Endothelial cell (in vitro differentiated cells): ENCODE measurements around the gene SULT4A1. TPM values are rescaled to one million over a fixed set of nuclear protein-coding genes. Genes with fewer than 3 reads are reported as not detected.
A peak's percentile ranks its signal among the peaks of the same experiment; 100 is the strongest.

Experiments used
- DNase-seq: peaks from one replicate; pipeline ENCODE4 v3.0.0; 2021; ENCODE audit warnings: low spot score
- H3K27ac Mint-ChIP-seq: one replicate; pipeline ENCODE4 v1.8.0; 2021; ENCODE audit warnings: mixed read lengths, inconsistent platforms; ENCODE audit not compliant: unreplicated experiment
- H3K27me3 Mint-ChIP-seq: one replicate; pipeline ENCODE4 v1.8.0; 2021; ENCODE audit warnings: mild to moderate bottlenecking, moderate library complexity, mixed read lengths, inconsistent platforms; ENCODE audit not compliant: unreplicated experiment
- H3K36me3 Mint-ChIP-seq: one replicate; pipeline ENCODE4 v1.8.0; 2021; ENCODE audit warnings: mild to moderate bottlenecking, low read depth, mixed read lengths, inconsistent platforms; ENCODE audit not compliant: unreplicated experiment
- H3K4me1 Mint-ChIP-seq: one replicate; pipeline ENCODE4 v1.8.0; 2021; ENCODE audit warnings: mild to moderate bottlenecking, mixed read lengths, inconsistent platforms; ENCODE audit not compliant: unreplicated experiment
- H3K4me3 Mint-ChIP-seq: one replicate; pipeline ENCODE4 v1.8.0; 2021; ENCODE audit warnings: mild to moderate bottlenecking, mixed read lengths, inconsistent platforms; ENCODE audit not compliant: unreplicated experiment
- H3K9me3 Mint-ChIP-seq: one replicate; pipeline ENCODE4 v1.8.0; 2021; ENCODE audit warnings: mixed read lengths, inconsistent platforms; ENCODE audit not compliant: unreplicated experiment
- total RNA-seq: library from RNA; stranded (reverse); fragmentation: NEBNext Ultra II Directional; extraction: Animal tissue kit (Norgen Biotek cat#: 25700); gene quantifications from one replicate; pipeline ENCODE4 v1.2.1, GENCODE V29; 2021; ENCODE audit not compliant: unreplicated experiment
- TF ChIP-seq, protein P1 (sequence below): fragments of 200-600 bp; sonication (generic); IDR thresholded peaks from one replicate; pipeline ENCODE4 v1.5.0; 2021; ENCODE audit warnings: antibody characterized with exemption; ENCODE audit not compliant: unreplicated experiment

The SULT4A1 gene
- total RNA-seq, 1 donor from 2014 or later, result 16.5 TPM

DNA sequence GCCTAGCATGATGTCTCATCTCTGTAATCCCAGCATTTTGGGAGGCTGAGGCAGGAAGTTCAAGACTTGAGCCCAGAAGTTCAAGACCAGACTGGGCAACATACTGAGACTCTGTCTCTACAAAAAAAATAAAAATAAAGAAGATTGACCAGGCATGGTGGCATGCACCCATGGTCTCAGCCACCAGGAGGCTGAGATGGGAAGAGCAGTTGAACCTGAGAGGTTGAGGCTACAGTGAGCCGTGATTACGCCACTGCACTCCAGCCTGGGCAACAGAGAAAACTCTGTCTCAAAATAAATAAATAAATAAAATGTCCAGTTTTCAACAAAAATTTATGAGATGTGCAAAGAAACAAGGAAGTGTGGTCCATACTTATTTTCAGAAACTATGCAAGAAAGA, 78.5 kb downstream of the SULT4A1 start:
- H3K36me3 Mint-ChIP-seq, result no peaks in the 10 kb centered on the region
- H3K27ac Mint-ChIP-seq, result no peak overlapping the region
- no peak for DNase-seq
- H3K4me1 Mint-ChIP-seq, result no peaks in the 10 kb centered on the region
- TF ChIP-seq, protein P1, sequence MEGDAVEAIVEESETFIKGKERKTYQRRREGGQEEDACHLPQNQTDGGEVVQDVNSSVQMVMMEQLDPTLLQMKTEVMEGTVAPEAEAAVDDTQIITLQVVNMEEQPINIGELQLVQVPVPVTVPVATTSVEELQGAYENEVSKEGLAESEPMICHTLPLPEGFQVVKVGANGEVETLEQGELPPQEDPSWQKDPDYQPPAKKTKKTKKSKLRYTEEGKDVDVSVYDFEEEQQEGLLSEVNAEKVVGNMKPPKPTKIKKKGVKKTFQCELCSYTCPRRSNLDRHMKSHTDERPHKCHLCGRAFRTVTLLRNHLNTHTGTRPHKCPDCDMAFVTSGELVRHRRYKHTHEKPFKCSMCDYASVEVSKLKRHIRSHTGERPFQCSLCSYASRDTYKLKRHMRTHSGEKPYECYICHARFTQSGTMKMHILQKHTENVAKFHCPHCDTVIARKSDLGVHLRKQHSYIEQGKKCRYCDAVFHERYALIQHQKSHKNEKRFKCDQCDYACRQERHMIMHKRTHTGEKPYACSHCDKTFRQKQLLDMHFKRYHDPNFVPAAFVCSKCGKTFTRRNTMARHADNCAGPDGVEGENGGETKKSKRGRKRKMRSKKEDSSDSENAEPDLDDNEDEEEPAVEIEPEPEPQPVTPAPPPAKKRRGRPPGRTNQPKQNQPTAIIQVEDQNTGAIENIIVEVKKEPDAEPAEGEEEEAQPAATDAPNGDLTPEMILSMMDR, result peak; percentile 28
- H3K9me3 Mint-ChIP-seq, result no peaks in the 10 kb centered on the region
- no peak overlapping the region for H3K4me3 Mint-ChIP-seq
- H3K27me3 Mint-ChIP-seq, result no peaks in the 10 kb centered on the region

DNA sequence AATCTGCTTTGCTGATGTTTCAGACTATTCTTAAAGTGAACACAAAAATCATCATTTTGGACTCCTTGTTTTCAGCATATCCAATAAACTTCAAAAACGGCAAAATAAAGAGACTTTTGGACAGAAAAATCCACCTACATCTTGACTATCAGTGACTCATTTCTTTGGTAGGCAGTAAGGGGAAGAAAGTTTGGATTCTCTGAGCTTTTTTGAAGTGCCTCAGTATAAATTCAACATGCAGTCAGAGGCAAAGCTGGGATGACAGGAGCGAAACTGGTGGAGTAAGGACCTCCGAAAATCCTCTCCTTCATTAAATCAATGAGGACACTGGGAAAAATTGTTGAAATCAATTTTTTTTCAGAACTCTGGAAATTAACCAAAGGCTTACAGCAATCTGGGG, 79.9 kb downstream of the SULT4A1 start:
- Mint-ChIP-seq H3K27me3 (no peaks in the 10 kb centered on the region), H3K36me3 (no peaks in the 10 kb centered on the region), H3K4me1 (peaks cover 2% of the 10 kb centered on the region), H3K4me3 (no peak overlapping the region), H3K9me3 (no peaks in the 10 kb centered on the region), H3K27ac (no peak overlapping the region)
- no peak for DNase-seq
- TF ChIP-seq, protein P1, result no peak

DNA sequence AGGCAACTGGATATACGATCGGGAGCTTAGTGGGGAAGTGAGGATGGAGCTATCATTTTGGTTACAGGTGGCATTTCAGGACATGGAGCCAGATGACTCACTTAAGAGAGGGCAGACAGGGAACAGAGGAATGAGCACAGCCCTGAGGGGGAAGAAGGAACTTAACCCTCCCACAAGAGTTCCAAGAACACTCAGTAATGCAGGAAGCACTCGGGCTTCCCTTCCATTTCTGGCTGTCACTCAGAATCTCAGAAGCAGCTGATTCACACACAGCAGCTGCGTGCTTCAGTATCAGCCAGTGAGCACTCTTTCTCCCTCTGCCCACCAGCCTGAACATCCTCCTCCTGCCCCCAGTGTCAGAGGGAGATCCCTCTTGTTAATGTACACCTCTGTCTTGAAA, 85.0 kb downstream of the SULT4A1 start:
- peak; percentile 16 for DNase-seq
- no peaks in the 10 kb centered on the region for H3K9me3 Mint-ChIP-seq
- H3K4me1 Mint-ChIP-seq, result peaks cover 8% of the 10 kb centered on the region
- H3K4me3 Mint-ChIP-seq, result no peak overlapping the region
- no peaks in the 10 kb centered on the region for H3K36me3 Mint-ChIP-seq
- TF ChIP-seq, protein P1, result no peak
- H3K27ac Mint-ChIP-seq, result no peak overlapping the region
- H3K27me3 Mint-ChIP-seq, result peaks cover 4% of the 10 kb centered on the region

DNA sequence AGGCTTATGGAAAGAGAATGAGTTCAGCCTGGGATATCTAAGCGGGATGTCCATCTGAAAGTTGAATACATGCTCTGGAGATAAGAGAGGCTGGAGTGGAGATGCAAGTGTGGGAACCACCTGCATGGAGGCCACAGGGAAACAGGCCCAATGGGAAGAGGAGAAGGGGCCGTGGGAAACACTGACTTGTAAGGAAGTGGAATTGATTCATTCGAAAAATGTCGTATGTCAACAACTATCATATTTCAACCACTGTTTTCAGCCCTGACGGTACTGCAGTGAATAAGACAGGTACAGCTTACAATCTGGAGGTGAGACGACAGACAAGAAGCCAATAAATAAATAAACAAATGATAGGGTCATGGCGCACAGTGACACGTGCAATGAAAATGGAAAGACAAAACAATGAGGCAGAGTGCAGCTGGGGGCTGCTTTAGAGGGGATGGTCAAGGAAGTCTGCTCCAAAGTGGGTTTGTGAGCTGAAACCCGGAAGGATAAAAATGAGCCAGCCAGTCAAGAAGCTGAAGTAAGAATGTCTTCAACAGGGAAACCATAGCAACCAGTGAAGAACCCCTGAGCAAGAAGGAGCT, 86.1 kb downstream of the SULT4A1 start:
- no peak for DNase-seq
- H3K4me3 Mint-ChIP-seq, result no peak overlapping the region
- H3K4me1 Mint-ChIP-seq, result peaks cover 8% of the 10 kb centered on the region
- H3K36me3 Mint-ChIP-seq, result no peaks in the 10 kb centered on the region
- H3K9me3 Mint-ChIP-seq, result no peaks in the 10 kb centered on the region
- no peak overlapping the region for H3K27ac Mint-ChIP-seq
- H3K27me3 Mint-ChIP-seq, result peaks cover 4% of the 10 kb centered on the region
- TF ChIP-seq, protein P1, result no peak

Other genes starting within 250 kb of the SULT4A1 start
- 0.69 TPM for gene EFCAB6, start 50.2 kb downstream of the SULT4A1 start, total RNA-seq
- gene PNPLA5, start 29.5 kb upstream of the SULT4A1 start, total RNA-seq, result not detected
- 18.3 TPM for gene PNPLA3, start 61.3 kb upstream of the SULT4A1 start, total RNA-seq
- 81.6 TPM for gene SAMM50, start 92.9 kb upstream of the SULT4A1 start, total RNA-seq
- 105 TPM for gene PARVB, start 161.8 kb upstream of the SULT4A1 start, total RNA-seq